ENCODE data around the gene CDH13.

GRCh38 chr16:83592778-83593177 is 966.0 kb downstream of the CDH13 start:
- no peak for TF ChIP-seq CTCF (IDR thresholded peaks at IDR 0.05)
- no peak for TF ChIP-seq POLR2A (IDR thresholded peaks at IDR 0.05)

Measured in thyroid gland (tissue), 4 donors.